Measurements from ENCODE around the gene COL5A1. TPM values are rescaled to one million over a fixed set of nuclear protein-coding genes. Genes with fewer than 3 reads are reported as not detected.

The COL5A1 gene
- total RNA-seq, 1 donor: 188 TPM

DNA sequence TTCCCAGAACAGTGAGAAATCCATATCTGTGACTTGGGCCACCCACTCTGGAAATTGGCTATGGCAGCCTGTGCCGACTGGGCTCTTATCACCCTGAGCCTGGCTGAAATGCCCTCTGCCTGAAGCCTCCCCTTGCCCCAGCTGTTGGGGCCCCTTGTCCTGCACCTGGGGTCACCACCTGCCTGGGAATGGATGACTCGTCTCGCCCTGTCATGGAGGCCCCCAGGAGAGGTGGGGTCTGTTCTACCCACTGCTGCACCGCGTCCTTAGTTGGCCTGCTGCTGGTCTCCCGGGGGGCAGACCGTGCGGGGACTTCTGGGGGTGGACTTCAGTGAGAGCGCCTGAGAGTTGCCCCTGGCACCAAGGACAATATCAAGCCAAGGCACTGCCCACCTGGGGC lies 46.6 kb upstream of the COL5A1 start:
- DNase-seq (ENCODE audit: low read depth): no peak
- H3K4me3 ChIP-seq (ENCODE audit: low read depth, low read length): no peak overlapping the region
- TF ChIP-seq, protein P1, sequence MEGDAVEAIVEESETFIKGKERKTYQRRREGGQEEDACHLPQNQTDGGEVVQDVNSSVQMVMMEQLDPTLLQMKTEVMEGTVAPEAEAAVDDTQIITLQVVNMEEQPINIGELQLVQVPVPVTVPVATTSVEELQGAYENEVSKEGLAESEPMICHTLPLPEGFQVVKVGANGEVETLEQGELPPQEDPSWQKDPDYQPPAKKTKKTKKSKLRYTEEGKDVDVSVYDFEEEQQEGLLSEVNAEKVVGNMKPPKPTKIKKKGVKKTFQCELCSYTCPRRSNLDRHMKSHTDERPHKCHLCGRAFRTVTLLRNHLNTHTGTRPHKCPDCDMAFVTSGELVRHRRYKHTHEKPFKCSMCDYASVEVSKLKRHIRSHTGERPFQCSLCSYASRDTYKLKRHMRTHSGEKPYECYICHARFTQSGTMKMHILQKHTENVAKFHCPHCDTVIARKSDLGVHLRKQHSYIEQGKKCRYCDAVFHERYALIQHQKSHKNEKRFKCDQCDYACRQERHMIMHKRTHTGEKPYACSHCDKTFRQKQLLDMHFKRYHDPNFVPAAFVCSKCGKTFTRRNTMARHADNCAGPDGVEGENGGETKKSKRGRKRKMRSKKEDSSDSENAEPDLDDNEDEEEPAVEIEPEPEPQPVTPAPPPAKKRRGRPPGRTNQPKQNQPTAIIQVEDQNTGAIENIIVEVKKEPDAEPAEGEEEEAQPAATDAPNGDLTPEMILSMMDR (IDR thresholded peaks at IDR 0.05; ENCODE audit: insufficient read depth, low read length): no peak

DNA sequence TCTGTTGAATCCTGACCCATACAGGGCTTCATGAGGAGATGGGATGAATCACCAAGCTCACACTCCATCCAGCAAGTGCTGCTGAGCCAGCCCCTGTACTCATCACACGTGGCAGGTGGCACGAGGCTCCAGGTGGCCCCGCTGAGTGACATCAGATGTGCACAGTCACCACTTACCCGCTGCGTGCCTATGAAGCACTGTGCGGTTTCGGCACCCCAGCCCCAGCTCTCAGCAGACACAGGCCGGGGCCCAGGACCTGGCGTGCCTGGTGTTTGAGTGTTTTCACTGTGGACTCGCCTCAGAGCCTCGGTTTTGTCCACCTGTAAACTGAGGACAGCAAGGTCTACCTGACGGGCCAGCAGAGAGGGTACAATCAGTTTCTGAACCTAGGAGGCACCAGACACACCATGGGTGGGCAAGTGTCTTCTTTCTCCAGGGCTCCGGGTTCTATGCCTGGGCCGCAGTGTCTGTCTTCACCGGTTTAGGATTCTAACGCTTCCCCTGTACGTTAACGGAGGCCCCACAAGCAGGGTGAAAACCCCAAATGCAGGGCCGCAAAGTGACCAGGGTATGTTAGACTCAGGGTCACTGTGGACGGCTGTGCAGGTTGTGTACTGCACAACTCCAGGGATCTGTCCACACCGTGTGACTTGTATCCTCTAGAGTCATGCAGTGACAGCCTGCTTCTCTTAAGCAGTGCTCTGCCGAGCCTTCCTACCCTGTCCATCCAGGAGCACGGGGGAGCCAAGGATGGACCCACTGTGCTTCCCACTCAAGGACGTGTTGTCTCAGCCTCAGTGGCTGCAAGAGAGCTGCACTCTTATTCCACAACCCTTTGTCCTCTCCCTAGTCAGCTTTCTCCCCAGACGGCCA lies 44.3 kb upstream of the COL5A1 start:
- TF ChIP-seq, protein P1 (IDR thresholded peaks at IDR 0.05; ENCODE audit: insufficient read depth, low read length): no peak
- DNase-seq (ENCODE audit: low read depth): no peak
- H3K4me3 ChIP-seq (ENCODE audit: low read depth, low read length): no peak overlapping the region

DNA sequence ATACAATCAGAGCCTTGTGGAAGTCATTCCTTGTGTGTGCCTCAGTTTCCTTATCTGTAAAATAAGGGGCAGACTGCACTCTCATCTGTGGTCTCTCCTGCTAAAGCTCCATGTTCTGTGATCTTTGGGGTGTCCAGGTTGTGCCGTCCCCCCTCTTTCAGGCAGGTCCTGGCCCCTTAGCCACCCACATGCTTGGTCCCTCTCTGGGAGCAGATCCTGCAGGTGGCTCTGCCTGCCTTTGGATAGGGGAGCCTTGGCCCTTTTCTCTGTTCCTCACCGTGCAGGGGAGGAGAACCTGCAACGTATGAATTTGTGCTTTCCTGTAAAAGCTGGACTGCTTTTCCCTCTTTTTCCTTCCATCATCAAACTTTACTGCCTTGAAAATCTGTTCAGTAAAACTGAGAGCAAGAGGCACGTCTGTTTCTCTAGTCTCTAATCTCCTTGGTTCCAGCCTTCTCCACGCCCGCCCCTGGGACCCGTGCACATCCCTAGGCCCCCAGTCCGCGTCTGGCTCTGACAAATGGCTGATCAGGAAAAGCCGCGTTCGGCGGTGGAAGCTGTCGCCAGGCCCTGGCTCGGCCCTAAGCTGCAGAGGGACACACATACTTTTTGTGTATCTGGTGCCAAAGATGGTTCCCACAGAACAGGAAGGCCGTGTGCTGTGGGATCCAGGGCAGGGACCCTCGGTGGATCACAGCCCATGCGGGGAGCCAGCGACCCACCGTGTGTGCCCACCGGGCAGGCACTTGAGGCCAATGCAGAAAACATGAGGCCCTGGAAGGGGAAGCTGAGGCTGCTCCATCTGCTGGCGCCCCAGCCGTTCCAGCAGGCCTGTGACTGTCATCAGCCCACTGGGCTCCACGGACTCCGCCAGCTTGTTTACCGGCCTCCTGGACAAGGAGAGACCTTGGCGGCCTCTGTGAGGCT lies 43.4 kb upstream of the COL5A1 start:
- TF ChIP-seq, protein P1 (IDR thresholded peaks at IDR 0.05; ENCODE audit: insufficient read depth, low read length): no peak
- no peak overlapping the region for H3K4me3 ChIP-seq (ENCODE audit: low read depth, low read length)
- no peak for DNase-seq (ENCODE audit: low read depth)

DNA sequence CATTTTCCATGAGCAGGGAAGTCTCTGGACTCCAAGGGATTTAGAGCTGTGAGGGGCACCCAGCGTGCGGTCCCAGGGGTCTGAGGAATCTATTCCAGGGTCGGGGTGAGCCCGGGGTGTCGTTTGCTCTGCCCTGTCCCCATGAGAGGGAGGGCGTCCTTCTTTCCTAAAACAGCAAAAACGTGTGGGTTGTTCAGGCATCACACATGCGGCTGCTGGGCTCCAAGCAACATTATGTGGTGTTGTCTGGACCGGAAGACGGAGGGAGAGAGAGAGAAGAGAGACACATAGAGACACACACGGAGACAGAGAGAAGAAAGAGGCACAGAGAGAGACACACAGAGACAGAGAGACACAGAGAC lies 42.7 kb upstream of the COL5A1 start:
- H3K4me3 ChIP-seq (ENCODE audit: low read depth, low read length): no peak overlapping the region
- DNase-seq (ENCODE audit: low read depth): no peak
- TF ChIP-seq, protein P1 (IDR thresholded peaks at IDR 0.05; ENCODE audit: insufficient read depth, low read length): no peak

DNA sequence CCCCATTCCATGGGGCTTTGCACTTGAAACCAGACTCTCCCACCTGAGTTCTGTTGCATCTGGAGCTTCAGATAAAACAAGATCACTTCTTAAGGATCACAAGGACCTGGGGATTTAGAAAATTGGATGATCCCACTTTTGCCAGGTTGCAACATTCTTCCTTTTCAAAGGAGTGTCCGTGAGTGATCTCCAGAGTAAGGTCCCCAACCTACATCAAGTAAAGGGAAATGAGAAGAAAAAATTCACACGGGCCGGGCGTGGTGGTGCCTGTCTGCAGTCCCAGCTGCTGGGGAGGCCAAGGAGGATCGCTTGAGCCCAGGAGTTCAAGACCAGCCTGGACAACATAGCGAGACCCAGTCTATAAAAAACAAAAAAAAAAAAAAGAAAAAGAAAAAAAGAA lies 41.2 kb upstream of the COL5A1 start:
- TF ChIP-seq, protein P1 (IDR thresholded peaks at IDR 0.05; ENCODE audit: insufficient read depth, low read length): no peak
- H3K4me3 ChIP-seq (ENCODE audit: low read depth, low read length): no peak overlapping the region
- no peak for DNase-seq (ENCODE audit: low read depth)

DNA sequence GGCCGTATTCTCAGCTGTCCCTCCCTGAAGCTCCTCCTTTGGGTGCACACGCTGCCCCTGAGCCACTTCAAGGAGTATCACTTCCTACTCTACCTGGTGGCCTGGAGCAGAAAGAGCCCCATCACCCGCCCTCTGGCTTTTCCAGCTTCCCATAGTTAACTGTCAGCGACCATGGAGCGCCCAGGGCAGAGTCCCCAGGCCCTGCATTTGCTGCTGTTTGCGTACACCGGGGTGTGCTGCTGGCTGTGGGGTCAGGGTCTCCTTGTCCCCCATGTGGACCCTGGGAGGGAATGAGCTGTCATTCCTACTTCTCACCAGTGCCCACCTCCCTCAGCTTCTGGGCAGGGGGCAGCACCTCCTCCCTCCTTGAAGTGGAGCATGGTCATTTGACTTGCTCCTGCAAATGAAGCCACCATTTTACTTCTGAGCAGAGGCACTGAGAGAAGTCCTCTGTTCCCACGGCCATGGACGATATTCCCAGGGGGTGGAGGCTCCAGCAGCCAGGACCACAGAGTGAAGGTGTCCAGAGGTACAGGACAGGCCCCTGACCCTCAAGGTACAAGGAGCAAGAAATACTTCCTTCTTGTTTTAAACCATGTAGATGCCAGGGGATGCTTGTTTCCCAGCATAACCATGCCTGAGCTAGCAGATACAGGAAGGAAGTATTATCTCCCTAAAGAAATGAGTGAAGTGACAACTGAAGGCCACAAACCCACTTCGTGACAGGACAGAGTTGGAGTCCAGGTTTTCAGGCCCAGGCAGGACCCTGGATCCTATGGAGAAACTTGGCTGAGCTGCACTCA lies 40.6 kb upstream of the COL5A1 start:
- no peak for DNase-seq (ENCODE audit: low read depth)

More for the DNA sequence above, 40.6 kb upstream of the COL5A1 start:
- TF ChIP-seq, protein P1 (IDR thresholded peaks at IDR 0.05; ENCODE audit: insufficient read depth, low read length): no peak
- no peak overlapping the region for H3K4me3 ChIP-seq (ENCODE audit: low read depth, low read length)
